Measurements from ENCODE around the gene VOPP1.
"Not testable (repeated sequence)": the region's sequence is repeated elsewhere in the genome, so short reads cannot be mapped to it uniquely, and the experiment has no call there.

VOPP1 gene, protein sequence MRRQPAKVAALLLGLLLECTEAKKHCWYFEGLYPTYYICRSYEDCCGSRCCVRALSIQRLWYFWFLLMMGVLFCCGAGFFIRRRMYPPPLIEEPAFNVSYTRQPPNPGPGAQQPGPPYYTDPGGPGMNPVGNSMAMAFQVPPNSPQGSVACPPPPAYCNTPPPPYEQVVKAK

GRCh38 chr7:55572378-55573233 is at the start of gene VOPP1:
VOPP1 (minus strand) TSS chr7:55572502; CDS start chr7:55572324, 178 bp downstream.
- peak in 1 of 2 donors; percentile 28 for DNase-seq (ENCODE audit: extremely low read depth in 1 of 2, low read depth in 1 of 2)

DNA sequence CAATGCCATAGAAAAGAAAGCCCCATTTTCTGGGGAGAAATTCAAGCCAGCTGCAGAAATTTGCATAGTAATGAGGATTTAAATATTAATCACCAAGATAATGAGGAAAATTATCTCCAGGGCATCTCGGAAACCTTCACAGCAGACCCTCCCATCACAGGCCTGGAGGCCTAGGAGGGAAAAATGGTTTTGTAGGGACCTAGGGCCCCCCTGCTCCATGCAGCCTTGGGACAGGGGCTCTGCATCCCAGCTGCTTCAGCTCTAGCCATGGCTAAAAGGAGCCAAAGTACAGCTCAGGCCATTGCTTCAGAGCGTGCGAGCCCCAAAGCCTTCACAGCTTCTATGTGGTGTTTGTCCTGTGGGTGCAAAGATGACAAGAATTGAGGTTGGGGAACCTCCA is 46.6 kb upstream of the VOPP1 start:
- no peak for DNase-seq (ENCODE audit: extremely low read depth in 1 of 2, low read depth in 1 of 2)

- DNase-seq (ENCODE audit: extremely low read depth in 1 of 2, low read depth in 1 of 2): not testable (repeated sequence)
These were observed 42.2 kb upstream of the VOPP1 start for GRCh38 chr7:55614365-55615064.

DNA sequence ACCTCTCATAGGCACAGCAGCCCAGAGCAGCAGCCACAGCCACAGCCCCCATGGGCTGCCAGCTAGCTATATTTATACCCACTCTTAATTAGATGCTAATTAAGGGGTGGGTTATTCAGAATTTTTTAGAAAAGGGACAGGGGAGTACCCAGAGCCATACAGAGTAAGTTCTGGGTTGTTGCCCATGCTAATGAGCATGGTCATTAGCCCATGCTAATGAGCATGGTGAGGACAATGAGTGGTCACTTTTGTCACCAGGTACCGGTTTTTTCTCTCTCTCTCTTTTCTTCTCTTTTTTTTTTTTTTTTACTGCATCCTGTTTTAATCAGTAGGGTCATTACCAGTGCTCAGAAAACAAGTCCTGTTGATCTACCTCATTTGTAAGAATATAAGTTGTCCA is 37.4 kb upstream of the VOPP1 start:
- DNase-seq (ENCODE audit: extremely low read depth in 1 of 2, low read depth in 1 of 2): not testable (repeated sequence)

DNA sequence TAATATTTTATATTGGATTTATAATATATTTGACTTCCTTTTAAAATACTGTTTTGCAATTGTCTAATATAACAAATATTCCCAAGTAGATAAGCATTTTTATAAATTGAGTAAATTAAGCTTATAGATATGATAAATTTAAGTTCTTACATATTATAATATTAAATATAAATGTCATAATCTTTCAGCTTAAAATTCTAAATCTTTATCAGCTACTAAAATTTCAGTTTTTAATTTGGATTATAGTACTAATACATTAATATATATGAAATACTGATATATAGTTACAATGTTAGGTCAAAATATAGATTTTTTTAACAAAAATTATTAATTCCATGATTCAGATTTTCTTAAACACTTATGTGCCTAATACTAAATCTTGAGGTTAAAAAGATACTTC is 33.4 kb upstream of the VOPP1 start:
- DNase-seq (ENCODE audit: extremely low read depth in 1 of 2, low read depth in 1 of 2): not testable (repeated sequence)

GRCh38 chr7:55597944-55598499 is 25.7 kb upstream of the VOPP1 start:
- DNase-seq (ENCODE audit: extremely low read depth in 1 of 2, low read depth in 1 of 2): not testable (repeated sequence)

DNA sequence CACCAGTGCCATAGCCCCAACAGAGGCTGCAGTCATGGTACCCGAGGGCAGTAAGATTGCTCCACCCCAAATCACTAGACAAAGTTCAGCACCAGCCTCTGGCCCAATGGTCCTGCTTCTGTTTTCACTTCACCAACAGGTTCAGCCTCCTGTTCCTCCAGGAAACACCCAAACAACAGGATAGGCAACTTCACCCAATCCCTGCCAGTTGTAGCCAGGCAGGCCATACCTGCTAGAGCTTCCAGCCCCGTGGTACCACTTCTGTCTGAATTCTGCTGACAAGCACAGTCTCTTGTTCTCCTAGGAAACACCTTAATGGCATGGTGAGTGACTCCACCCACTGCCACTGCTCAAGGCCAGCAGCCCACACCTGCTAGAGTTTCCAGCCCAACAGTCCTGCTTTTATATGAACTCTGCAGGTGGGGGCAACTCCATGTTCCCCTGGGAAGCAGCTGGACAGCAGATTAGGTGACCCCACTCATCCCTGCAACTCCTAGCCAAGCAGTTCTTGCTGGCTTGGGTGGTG is 25.0 kb upstream of the VOPP1 start:
- not testable (repeated sequence) for DNase-seq (ENCODE audit: extremely low read depth in 1 of 2, low read depth in 1 of 2)

- no peak for DNase-seq (ENCODE audit: extremely low read depth in 1 of 2, low read depth in 1 of 2)
These were observed 23.2 kb upstream of the VOPP1 start for GRCh38 chr7:55595511-55595910.

- DNase-seq (ENCODE audit: extremely low read depth in 1 of 2, low read depth in 1 of 2): no peak
These were observed 22.6 kb upstream of the VOPP1 start for GRCh38 chr7:55594870-55595269.

DNA sequence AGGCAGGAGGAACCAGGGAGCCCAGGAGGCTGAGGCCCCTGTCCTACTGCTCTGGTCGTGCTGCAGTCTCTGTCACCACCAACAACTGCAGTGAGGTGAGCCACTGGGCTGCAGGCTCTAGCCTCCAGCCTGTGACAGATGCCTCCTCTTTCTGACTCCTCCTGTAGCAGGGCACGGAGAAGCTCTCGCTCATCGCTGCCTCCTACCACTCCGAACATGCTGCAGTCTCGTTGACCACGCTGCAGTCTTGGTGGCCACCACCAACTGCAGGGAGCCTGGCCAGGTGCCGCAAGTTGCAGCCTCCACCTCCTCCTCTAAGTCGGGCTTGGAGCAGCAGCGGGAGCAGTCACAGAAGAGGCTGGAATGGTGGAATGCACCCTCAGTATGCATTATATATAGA is 22.1 kb upstream of the VOPP1 start:
- DNase-seq (ENCODE audit: extremely low read depth in 1 of 2, low read depth in 1 of 2): no peak

DNA sequence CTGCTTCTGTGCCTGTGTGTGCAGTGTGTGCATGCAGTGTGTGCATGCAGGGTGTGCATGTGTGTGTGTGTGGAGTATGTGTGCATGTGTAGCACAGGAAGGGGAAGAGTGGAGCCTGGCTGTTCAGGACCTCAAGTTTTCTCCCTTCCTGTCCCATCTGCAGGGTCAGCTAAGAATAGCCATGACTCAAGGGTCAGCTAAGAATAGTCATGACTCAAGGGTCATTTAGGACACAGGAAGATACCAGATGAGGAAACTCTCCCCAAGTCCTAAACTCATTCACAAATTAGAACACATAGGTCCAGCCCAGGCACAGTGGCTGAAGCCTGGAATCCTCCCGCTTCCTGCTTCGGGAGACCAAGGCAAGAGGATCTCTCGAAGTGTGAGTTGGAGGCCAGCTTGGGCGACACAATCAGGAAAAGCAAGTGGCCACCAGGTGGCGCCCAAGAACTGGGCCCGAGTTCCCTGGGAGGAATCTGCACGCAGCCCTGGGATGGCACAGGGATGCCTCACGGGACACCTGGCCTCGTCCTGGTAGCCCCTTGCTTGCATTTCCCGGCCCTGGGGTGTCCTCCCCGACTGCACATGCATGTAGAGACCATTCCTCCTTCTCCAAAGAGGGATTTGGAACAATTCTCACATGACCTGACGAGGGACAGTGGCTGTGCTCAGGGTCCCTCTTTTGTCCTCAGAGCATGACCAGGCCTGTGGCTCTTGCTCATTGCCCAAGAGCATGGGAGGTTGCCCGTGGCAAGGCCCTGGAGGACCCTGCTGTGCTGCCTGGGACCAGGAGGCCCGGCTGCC is 21.4 kb upstream of the VOPP1 start:
- peak; percentile 41 to 42 for DNase-seq (ENCODE audit: extremely low read depth in 1 of 2, low read depth in 1 of 2)

GRCh38 chr7:55593172-55593514 is 20.8 kb upstream of the VOPP1 start:
- no peak for DNase-seq (ENCODE audit: extremely low read depth in 1 of 2, low read depth in 1 of 2)

- no peak for DNase-seq (ENCODE audit: extremely low read depth in 1 of 2, low read depth in 1 of 2)
These were observed 20.2 kb upstream of the VOPP1 start for GRCh38 chr7:55592492-55592891.

GRCh38 chr7:55591282-55591931 is 19.1 kb upstream of the VOPP1 start:
- no peak for DNase-seq (ENCODE audit: extremely low read depth in 1 of 2, low read depth in 1 of 2)

DNA sequence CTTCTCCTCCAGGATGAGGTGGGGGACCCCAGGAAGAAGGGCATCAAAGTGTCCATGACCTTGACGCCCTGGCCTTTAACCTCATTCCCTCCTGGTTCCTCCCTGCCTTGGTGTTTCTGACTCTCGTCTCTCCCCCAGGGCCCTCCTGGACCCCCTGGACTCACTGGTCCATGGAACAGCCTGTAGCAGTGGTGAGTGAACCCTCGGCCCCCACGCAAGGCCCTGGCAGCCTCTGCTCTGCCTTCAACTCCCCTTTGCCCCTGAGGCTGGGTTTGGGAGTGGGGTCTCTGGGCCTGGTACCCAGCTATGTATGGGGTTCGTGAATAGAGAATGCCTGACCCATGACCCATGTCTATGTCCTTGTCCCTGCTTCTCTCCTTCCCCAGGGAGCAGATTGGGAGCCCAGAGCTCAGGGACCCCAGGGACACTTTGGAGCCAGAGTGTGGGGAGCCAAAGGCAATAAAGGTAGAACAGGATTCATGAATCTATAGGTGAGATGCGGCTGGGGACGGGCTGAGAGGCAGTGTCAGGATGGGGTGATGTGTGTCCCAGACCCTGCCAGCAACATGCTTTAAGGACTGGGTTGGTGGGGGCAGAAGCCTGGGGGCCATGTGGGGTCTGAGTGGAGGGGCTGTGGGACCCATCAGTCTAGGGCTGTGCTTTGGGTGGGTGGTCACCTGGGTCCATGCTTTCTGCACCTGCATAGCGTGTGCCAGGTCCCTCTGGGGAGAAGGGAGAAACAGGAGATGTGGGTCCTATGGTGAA is 18.4 kb upstream of the VOPP1 start:
- no peak for DNase-seq (ENCODE audit: extremely low read depth in 1 of 2, low read depth in 1 of 2)

DNA sequence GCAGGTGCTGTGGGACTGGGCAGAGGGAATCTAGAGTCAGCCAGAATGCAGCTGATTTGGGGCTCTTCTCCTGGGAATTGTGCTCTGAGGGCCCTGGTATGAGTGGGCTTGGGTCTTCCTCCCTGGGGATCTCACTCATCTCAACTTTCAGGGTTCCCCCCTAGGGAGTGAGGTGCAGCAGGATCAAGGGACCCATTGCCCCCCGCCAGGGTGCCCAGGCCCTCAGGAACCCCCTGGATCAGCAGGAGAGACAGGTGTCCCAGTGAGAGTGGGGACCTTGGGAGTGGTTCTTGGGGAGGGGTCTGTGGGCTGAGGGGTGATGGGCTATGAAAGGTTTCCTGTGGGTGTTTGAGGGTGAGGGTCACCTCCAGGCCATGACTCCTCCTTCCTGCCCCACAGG is 17.6 kb upstream of the VOPP1 start:
- no peak for DNase-seq (ENCODE audit: extremely low read depth in 1 of 2, low read depth in 1 of 2)

- DNase-seq (ENCODE audit: extremely low read depth in 1 of 2, low read depth in 1 of 2): no peak
These were observed 16.8 kb upstream of the VOPP1 start for GRCh38 chr7:55588976-55589604.

DNA sequence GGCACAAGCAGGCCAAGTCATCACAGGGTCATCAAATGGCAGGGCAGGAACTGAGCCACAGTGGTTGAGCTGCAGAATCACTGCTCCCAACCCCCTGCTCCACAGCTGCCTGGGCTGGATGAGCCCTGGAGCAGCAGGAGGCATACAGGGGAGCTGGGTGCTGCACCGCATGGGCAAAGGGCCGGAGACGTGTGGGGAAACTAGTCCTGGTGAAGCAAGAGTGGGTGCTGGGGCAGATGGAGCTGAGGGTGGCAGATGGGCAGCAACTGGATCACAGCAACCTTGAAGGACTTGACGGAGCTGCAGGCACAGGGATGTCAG is 16.0 kb upstream of the VOPP1 start:
- DNase-seq (ENCODE audit: extremely low read depth in 1 of 2, low read depth in 1 of 2): no peak
